Stimulated activated CD8-positive, alpha-beta memory T cell treated with anti-CD3 and anti-CD28 coated beads, Interleukin-12 subunit alpha, Interleukin-12 subunit beta, amount 100 ng/mL, for 24 hours (primary cell): Measurements from ENCODE around the gene TMEM62.

Experiments used
- DNase-seq: peaks from one replicate; pipeline ENCODE4 v3.0.0-alpha.2; 2020; ENCODE audit errors: extremely low read depth

The TMEM62 gene

GRCh38 chr15:43232289-43232874 is 99.0 kb downstream of the TMEM62 start:
- DNase-seq: no peak
